Mammary epithelial cell (primary cell): ENCODE measurements around the gene POMC.

Experiments
- CTCF ChIP-seq, 2 donors: IDR thresholded peaks in 1 of 2; conservative IDR thresholded peaks in 1 of 2; 2 replicates each; pipeline ENCODE4 v1.5.1; 2011 to 2012; ENCODE audit warnings: inconsistent platforms in 2 of 2, low read length in 2 of 2, mild to moderate bottlenecking in 2 of 2, control low read depth in 1 of 2, low read depth in 1 of 2; ENCODE audit not compliant: insufficient read depth in 1 of 2; ENCODE audit errors: extremely low read depth in 1 of 2
- EZH2 ChIP-seq: IDR thresholded peaks from 2 replicates; pipeline ENCODE4 v1.6.1; 2012; ENCODE audit warnings: low read length, inconsistent platforms, borderline replicate concordance

- TF ChIP-seq CTCF (conservative IDR thresholded peaks at IDR 0.05 in 1 of 2, IDR thresholded peaks at IDR 0.05 in 1 of 2; ENCODE audit: extremely low read depth in 1 of 2, insufficient read depth in 1 of 2, low read depth in 1 of 2, low read length in 2 of 2): no peak
- TF ChIP-seq EZH2: no peak
Observed at GRCh38 chr2:25127646-25128045, 40.7 kb downstream of the POMC start.
